SK-N-MC (cell line): Measurements from ENCODE around the gene C22orf31.

ENCODE experiments used
- EZH2 ChIP-seq: fragments of 200-600 bp; sonication (generic); IDR thresholded peaks from one replicate; pipeline ENCODE4 v1.6.1; 2017; ENCODE audit warnings: antibody characterized with exemption
- FOXP2 ChIP-seq: optimal IDR thresholded peaks from 2 replicates; pipeline ENCODE3; 2011; ENCODE audit warnings: mild to moderate bottlenecking, moderate library complexity; ENCODE audit not compliant: insufficient read depth; ENCODE audit errors: extremely low read length, control extremely low read depth
- POLR2AphosphoS5 ChIP-seq: IDR thresholded peaks from 2 replicates; pipeline ENCODE4 v1.6.1; 2012; ENCODE audit warnings: mild to moderate bottlenecking, low read depth, low read length, borderline replicate concordance

DNA sequence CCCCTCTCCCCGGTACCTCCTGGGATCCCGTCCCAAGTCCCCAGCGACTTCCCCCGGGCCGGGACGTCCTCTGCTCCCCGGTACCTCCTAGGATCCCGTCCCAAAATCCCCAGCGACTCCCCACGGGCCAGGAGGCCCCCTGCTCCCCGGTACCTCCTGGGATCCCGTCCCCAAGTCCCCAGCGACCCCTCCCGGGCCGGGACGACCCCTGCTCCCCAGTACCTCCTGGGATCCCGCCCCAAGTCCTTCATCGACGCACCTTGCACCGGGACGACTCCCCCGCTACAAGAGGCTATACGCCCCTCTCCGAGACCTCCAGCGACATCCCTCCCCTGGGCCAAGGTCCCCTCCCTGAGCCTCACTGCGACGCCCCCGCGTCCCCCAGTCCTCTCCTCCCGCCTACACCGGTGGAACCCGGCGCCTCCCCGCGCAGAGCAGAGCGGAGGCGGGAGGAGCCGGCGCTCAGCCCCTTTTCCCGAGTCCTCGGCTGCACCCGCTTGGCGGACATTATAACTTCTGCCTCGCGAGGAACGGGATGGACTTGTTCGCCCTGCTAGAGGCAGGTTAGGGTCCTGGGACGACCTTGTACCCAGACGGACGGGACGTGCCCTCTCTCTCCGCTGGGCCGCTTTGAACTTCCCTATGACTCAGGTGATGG lies 12.1 kb upstream of the C22orf31 start:
- TF ChIP-seq POLR2AphosphoS5, result no peak
- TF ChIP-seq EZH2, result no peak
- no peak for TF ChIP-seq FOXP2
